NCI-H2107 treated with DMSO at 0.1 percent for 48 hours (cell line): ENCODE data around the gene COPA.

ENCODE experiments used
- DNase-seq: peaks from one replicate; lab custom pipeline; 2025; ENCODE audit not compliant: unreplicated experiment; lab: John Stamatoyannopoulos, UW

COPA gene

GRCh38 chr1:160363010-160363409, 20.0 kb upstream of the COPA start:
- no peak for DNase-seq

DNA sequence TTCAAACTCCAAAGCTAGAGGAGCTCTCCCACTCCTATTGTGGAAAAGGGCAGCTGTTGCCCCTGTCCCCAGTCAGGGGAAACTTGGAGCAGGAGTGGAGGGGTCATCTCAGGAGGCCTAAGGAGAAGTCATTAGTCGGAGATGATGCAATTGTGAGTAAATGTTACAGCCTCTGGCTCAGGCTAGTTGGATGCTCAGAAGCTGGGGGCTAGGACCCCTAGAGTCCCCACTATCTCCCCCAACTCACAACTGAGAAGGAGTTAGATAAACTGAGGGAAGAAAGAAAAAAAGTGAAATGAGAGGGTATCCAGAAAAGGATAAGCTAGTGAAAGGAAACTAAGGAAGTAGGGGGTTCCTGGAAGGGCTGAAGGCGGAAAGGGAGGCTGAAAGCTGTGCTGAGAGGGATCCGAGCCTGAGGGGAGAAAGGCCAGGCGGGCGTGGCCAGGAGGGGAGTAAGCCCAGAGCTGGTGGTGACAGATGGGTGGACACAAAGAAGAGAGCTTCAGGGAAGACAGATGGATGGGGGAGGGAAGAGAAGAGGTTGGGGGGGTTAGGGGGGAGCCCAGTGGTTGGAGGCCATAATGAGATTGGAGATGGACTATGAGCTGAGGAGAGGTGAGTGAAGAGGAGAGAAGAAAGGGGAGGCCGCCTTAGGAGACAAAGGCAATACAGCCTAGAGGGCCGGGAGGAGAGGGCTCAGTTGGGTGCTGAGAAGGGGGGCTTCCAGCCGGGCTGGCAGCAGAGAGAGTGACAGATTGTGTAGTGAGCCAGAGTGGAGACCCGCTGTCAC, 19.3 kb upstream of the COPA start:
- no peak for DNase-seq

DNA sequence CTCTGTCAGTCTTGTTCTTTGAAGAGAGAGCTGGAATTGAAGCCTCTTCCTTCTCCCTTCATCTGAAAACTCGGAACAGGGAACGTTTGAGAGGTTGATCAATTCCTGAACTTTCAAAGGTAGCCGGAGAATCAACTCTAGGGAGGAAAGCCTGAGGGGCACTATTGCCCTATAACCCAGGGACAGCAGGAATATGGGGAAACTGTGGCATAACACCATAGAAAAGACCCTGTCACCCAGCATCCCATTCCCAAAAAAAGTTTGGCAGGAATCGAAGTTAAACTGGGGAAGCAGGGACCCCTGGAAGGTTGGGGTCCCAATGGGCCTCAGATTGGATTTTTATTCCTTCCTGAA, 18.7 kb upstream of the COPA start:
- DNase-seq = no peak

DNA sequence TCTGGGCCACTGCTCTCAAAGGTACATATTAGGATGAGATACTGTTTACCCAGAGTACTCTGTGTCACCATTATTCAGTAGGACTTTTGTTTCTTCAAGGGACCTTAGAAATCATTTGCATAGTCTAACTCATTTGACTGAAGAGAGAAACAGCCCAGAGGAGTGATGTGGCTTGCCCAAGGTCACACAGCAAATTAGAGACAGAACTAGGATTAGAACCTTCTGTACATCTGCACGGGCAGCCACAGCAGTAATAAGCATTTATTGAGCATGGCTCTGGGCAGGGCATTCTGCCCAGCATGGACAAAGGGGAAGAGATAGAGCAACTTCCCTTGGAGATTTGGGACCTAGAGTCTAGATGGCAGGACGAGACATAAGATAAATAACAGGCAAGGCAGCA, 18.1 kb upstream of the COPA start:
- no peak for DNase-seq

DNA sequence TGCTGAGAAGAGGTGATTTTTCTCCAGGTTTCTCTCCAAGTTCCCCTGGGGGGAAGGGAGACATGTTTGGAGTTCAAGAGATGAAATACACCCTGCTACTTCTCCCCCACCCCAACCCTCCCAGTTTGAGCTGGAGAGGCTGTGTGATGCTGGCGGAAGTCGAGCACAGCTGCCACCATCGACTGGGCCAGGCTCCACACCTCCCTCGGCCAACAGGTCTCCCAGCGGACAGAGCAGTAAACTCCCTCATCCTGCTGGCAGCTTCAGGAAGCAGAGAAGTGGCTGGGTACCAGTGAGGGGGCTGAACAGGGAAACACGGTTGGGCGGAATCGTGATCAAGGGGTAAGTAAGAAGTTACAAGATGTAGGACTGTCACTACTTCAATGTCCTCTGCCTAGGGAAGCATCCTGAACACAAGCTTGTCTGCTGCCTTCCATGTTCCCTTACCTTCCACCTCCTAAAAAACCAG, 17.2 kb upstream of the COPA start:
- no peak for DNase-seq

- DNase-seq = no peak
These were observed 16.6 kb upstream of the COPA start for GRCh38 chr1:160359559-160360226.

DNA sequence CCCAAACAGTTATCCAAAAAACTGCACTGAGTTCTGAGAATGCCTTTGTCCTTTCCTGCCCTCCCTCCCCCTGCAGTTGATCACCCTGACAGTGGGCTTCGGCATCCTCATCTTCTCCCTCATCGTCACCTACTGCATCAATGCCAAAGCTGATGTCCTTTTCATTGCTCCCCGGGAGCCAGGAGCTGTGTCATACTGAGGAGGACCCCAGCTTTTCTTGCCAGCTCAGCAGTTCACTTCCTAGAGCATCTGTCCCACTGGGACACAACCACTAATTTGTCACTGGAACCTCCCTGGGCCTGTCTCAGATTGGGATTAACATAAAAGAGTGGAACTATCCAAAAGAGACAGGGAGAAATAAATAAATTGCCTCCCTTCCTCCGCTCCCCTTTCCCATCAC, 15.0 kb upstream of the COPA start:
- no peak for DNase-seq

GRCh38 chr1:160357286-160358002, 14.4 kb upstream of the COPA start:
- DNase-seq = no peak

GRCh38 chr1:160354388-160354985, 11.4 kb upstream of the COPA start:
- DNase-seq = no peak

- DNase-seq = no peak
These were observed 10.2 kb upstream of the COPA start for GRCh38 chr1:160353223-160353622.

DNA sequence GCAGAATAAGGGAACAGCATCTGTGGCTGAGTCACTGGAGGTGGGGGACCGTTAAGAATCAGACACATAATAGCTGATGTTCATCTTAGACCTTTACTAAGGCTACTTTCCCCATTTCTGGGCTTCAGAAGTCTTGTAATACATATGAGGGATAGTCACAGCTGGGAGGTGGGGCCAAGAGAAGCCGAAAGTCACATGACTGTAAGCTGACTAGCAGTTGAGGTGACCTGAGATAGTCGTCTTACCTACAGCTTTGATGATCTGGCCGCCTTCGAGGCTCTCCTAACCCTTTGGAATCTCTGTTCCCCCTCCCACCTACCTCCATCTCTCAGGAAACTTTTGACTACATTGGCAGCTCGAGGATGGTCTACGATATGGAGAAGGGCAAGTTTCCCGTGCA, 9.5 kb upstream of the COPA start:
- no peak for DNase-seq

GRCh38 chr1:160351629-160352028, 8.6 kb upstream of the COPA start:
- DNase-seq = no peak

- DNase-seq = no peak
These were observed 3.9 kb upstream of the COPA start for GRCh38 chr1:160346958-160347357.

GRCh38 chr1:160346463-160346862, 3.4 kb upstream of the COPA start:
- no peak for DNase-seq

DNA sequence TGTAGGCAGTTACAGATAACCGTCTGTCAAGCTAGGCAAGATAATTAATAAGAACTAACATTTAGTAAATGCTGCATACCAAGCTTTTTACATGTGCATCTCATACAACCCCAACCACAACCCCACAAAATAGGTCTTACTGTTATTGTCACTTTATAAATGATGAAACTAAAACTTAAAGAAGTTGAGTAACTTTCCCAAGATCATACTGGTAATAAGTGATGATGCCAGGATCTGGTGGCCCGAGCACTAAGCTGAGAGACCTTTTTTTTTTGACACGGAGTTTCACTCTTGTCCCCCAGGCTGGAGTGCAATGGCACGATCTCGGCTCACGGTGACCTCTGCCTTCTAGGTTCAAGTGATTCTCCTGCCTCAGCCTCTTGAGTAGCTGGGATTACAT, 1.9 kb upstream of the COPA start:
- no peak for DNase-seq

DNA sequence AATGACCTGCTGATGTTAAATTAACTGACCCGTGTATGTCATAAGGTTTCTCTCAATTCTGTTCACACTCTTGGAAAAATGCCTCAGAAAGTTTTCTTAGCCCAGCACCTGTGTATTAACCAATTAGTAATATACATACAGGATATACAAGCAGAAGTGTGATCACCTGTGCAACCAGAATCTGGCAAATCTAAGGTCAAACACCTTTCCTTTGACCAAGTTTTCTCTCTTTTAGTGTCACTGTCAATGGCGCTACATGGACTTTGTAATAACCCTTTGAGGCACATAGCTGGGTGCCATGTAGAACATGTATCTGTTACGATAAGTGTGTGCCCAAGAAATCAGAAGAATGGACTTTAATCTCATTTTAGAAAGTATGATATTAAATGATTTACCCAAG, 1.2 kb upstream of the COPA start:
- no peak for DNase-seq

DNA sequence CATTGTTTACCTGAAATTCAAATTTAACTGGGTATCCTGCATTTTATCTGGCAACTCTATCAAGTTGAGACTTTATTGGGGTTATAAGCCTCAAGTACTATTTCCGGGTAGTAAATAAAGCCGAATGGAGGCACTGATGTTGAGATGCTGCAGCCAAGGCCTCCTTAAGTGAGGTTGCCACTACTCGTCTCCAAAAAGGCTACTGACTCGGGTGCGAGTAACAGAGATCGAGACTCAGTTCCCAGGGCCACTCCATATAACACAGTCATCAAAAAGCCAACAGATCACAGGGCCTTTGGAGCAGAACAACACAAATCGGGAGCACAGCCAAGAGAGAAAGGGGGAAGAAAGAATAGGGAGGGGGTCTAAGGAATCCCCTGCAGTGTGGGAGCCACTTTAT, 524 bp downstream of the COPA start:
- DNase-seq = no peak

GRCh38 chr1:160340866-160341265, 2.2 kb downstream of the COPA start:
- DNase-seq = no peak

GRCh38 chr1:160340146-160340545, 2.9 kb downstream of the COPA start:
- DNase-seq = no peak

- DNase-seq = no peak
These were observed 4.5 kb downstream of the COPA start for GRCh38 chr1:160338580-160338979.

GRCh38 chr1:160332516-160332915, 10.5 kb downstream of the COPA start:
- DNase-seq = no peak

GRCh38 chr1:160330119-160330518, 12.9 kb downstream of the COPA start:
- DNase-seq = no peak
